ENCODE data around the gene MRPL54.

GRCh38 chr19:3725640-3726310 lies 36.7 kb upstream of the MRPL54 start:
- TF ChIP-seq EZH2 (IDR thresholded peaks at IDR 0.05) (no peak), CTCF (IDR thresholded peaks at IDR 0.05) (no peak)
